SU-DHL-6 (cell line): ENCODE results near the gene CNTROB.
A peak's percentile ranks its signal among the peaks of the same experiment; 100 is the strongest.

ENCODE experiments used
- H2AFZ ChIP-seq: fragments of 200-600 bp; sonication (generic); 2 replicates; pipeline ENCODE4 v1.6.1; 2014; ENCODE audit warnings: low read depth, mild to moderate bottlenecking, moderate library complexity, mixed read lengths, antibody characterized with exemption, low read length; ENCODE audit not compliant: severe bottlenecking
- H3F3A ChIP-seq: fragments of 200-600 bp; shearing (Covaris generic); 2 replicates; pipeline ENCODE4 v1.6.0; 2016; ENCODE audit warnings: antibody characterized with exemption, mild to moderate bottlenecking; ENCODE audit not compliant: insufficient read depth
- H3K27ac ChIP-seq: fragments of 200-600 bp; sonication (generic); 2 replicates; pipeline ENCODE4 v1.5.1; 2016; ENCODE audit warnings: low read depth, mild to moderate bottlenecking, low read length, moderate library complexity, mixed read lengths
- H3K27me3 ChIP-seq: fragments of 200-600 bp; sonication (generic), shearing (Covaris generic); 2 replicates; pipeline ENCODE4 v1.6.0; 2014; ENCODE audit warnings: mild to moderate bottlenecking, low read length
- H3K36me3 ChIP-seq: fragments of 200-600 bp; sonication (generic); 2 replicates; pipeline ENCODE4 v1.6.1; 2014; ENCODE audit warnings: mild to moderate bottlenecking, low read length, mixed read lengths
- H3K4me2 ChIP-seq: fragments of 300-600, 200-600 bp; shearing (Covaris generic), sonication (generic); 2 replicates; pipeline ENCODE4 v1.6.0; 2014; ENCODE audit warnings: low read length, low read depth, mild to moderate bottlenecking; ENCODE audit not compliant: poor library complexity, severe bottlenecking
- H3K4me3 ChIP-seq: fragments of 200-600 bp; sonication (generic); 2 replicates; pipeline ENCODE4 v1.5.1; 2014; ENCODE audit warnings: antibody characterized with exemption, low read length, mild to moderate bottlenecking, mixed read lengths; ENCODE audit not compliant: insufficient read depth, poor library complexity, severe bottlenecking
- H3K79me2 ChIP-seq: fragments of 200-600 bp; sonication (generic); 2 replicates; pipeline ENCODE4 v1.6.1; 2014; ENCODE audit warnings: mild to moderate bottlenecking, low read length, moderate library complexity; ENCODE audit not compliant: insufficient read depth
- H3K9ac ChIP-seq: fragments of 200-600 bp; sonication (generic); 2 replicates; pipeline ENCODE4 v1.7.0; 2014; ENCODE audit warnings: mild to moderate bottlenecking, low read length
- H3K9me2 ChIP-seq: fragments of 200-600 bp; sonication (generic); replicated peaks from 2 replicates; pipeline ENCODE4 v1.6.1; 2014; ENCODE audit warnings: low read length; ENCODE audit not compliant: insufficient read depth
- H3K9me3 ChIP-seq: fragments of 200-600 bp; sonication (generic); 2 replicates; pipeline ENCODE4 v1.6.1; 2014; ENCODE audit warnings: low read length, mixed read lengths; ENCODE audit not compliant: insufficient read depth
- H4K20me1 ChIP-seq: fragments of 200-600 bp; sonication (generic); 2 replicates; pipeline ENCODE4 v1.6.1; 2014; ENCODE audit warnings: low read depth, mild to moderate bottlenecking, antibody characterized with exemption, low read length, moderate library complexity, mixed read lengths
- CTCF ChIP-seq: fragments of 200-600 bp; sonication (generic); IDR thresholded peaks from one replicate; pipeline ENCODE4 v1.5.1; 2017; ENCODE audit warnings: antibody characterized with exemption, mild to moderate bottlenecking, low read length, moderate library complexity; ENCODE audit not compliant: insufficient read depth, poor library complexity, severe bottlenecking
- EZH2phosphoT487 ChIP-seq: fragments of 200-600 bp; sonication (generic), shearing (Covaris generic); conservative IDR thresholded peaks from 2 replicates; pipeline ENCODE4 v1.6.1; 2018; ENCODE audit warnings: mild to moderate bottlenecking, antibody characterized with exemption, low read length, moderate library complexity, mixed read lengths

CNTROB gene

GRCh38 chr17:7927596-7927995 is 4.4 kb upstream of the CNTROB start:
- Histone ChIP-seq H2AFZ (no peak overlapping the region), H3F3A (no peaks in the 10 kb centered on the region), H3K9ac (no peak overlapping the region), H4K20me1 (no peaks in the 10 kb centered on the region), H3K27me3 (no peaks in the 10 kb centered on the region), H3K79me2 (peaks cover 13% of the 10 kb centered on the region), H3K9me3 (no peaks in the 10 kb centered on the region), H3K4me2 (no peak overlapping the region), H3K36me3 (no peaks in the 10 kb centered on the region), H3K9me2 (no peaks in the 10 kb centered on the region), H3K4me3 (no peak overlapping the region), H3K27ac (no peak overlapping the region)
- TF ChIP-seq EZH2phosphoT487: no peak
- TF ChIP-seq CTCF: no peak

- TF ChIP-seq CTCF (no peak), EZH2phosphoT487 (no peak)
- H3K27ac ChIP-seq: no peak within 1 kb of the TSS
Measured at GRCh38 chr17:7929158-7930023, 2.6 kb upstream of the CNTROB start, which contains the start of gene KCNAB3. Gene KCNAB3 (minus strand): TSS chr17:7929856. CDS start chr17:7929435, 421 bp downstream.

GRCh38 chr17:7930841-7931631 is 970 bp upstream of the CNTROB start:
- Histone ChIP-seq H3K9ac (peak overlapping the region; percentile 89), H3F3A (no peaks in the 10 kb centered on the region), H3K79me2 (peaks cover 33% of the 10 kb centered on the region), H4K20me1 (0 out of 2 replicates have a peak, but pooled peaks cover 3% of the 10 kb centered on the region), H3K9me2 (no peaks in the 10 kb centered on the region), H3K9me3 (no peaks in the 10 kb centered on the region), H3K27ac (peak overlapping the region; percentile 18), H3K4me2 (peak overlapping the region; percentile 68), H3K4me3 (peak overlapping the region; percentile 89), H3K36me3 (no peaks in the 10 kb centered on the region), H2AFZ (peak overlapping the region; percentile 84), H3K27me3 (no peaks in the 10 kb centered on the region)
- TF ChIP-seq CTCF: no peak

More at GRCh38 chr17:7929158-7930023, 2.6 kb upstream of the CNTROB start, which contains the start of gene KCNAB3:
- H3K9me2 ChIP-seq: no peaks in the 10 kb centered on the region
- H3K36me3 ChIP-seq: no peaks in the 10 kb centered on the region
- peak within 1 kb of the TSS; percentile 89; the same call in 1 of the 2 replicates for H3K9ac ChIP-seq
- H3F3A ChIP-seq: no peaks in the 10 kb centered on the region
- no peaks in the 10 kb centered on the region for H3K9me3 ChIP-seq
- 0 out of 2 replicates have a peak, but pooled peaks cover 3% of the 10 kb centered on the region for H4K20me1 ChIP-seq
- H3K27me3 ChIP-seq: no peaks in the 10 kb centered on the region
- peak within 1 kb of the TSS; percentile 9 for H3K4me3 ChIP-seq
- H3K4me2 ChIP-seq: peak within 1 kb of the TSS; percentile 68
- peaks cover 31% of the 10 kb centered on the region for H3K79me2 ChIP-seq
- no peak within 1 kb of the TSS for H2AFZ ChIP-seq
